ENCODE results near the gene PTGER4. TPM values are rescaled to one million over a fixed set of nuclear protein-coding genes. Genes with fewer than 3 reads are reported as not detected.

PTGER4 gene
- total RNA-seq, 3 donors from 2014 or later = 20.5 to 31.5 (median 27.5) TPM

DNA sequence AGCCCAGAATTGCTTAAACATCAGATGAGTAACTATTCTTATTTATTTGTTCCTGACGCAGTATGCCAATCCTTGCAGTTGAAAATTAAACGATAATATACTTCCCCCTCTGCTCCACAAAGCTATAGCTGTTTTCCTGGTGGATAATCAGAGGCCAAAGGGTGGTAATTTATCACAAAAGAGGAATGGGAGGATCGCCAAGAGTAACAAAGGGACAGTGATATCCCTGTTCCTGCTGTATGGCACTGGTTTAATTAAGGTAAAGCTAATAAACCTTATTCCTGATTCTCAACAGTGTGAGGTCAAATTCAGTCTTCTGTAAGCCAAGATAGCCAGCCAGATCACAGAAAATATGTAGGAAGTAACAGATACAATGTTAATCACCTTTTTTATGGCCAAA, 33.4 kb upstream of the PTGER4 start:
- intact Hi-C loops (cut with DNase I; ENCODE audit: low total_unique reads) = no loop called here
- Histone ChIP-seq H3K27ac (no peak overlapping the region), H3K27me3 (no peaks in the 10 kb centered on the region), H3K4me1 (no peaks in the 10 kb centered on the region), H3K36me3 (no peaks in the 10 kb centered on the region), H3K9me3 (no peaks in the 10 kb centered on the region), H3K4me3 (no peak overlapping the region)
- DNase-seq (ENCODE audit: low spot score in 2 of 2) = no peak
- TF ChIP-seq POLR2A (IDR thresholded peaks at IDR 0.05) = no peak
- TF ChIP-seq, protein P1, sequence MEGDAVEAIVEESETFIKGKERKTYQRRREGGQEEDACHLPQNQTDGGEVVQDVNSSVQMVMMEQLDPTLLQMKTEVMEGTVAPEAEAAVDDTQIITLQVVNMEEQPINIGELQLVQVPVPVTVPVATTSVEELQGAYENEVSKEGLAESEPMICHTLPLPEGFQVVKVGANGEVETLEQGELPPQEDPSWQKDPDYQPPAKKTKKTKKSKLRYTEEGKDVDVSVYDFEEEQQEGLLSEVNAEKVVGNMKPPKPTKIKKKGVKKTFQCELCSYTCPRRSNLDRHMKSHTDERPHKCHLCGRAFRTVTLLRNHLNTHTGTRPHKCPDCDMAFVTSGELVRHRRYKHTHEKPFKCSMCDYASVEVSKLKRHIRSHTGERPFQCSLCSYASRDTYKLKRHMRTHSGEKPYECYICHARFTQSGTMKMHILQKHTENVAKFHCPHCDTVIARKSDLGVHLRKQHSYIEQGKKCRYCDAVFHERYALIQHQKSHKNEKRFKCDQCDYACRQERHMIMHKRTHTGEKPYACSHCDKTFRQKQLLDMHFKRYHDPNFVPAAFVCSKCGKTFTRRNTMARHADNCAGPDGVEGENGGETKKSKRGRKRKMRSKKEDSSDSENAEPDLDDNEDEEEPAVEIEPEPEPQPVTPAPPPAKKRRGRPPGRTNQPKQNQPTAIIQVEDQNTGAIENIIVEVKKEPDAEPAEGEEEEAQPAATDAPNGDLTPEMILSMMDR (IDR thresholded peaks at IDR 0.05) = no peak
- TF ChIP-seq POLR2AphosphoS5 (IDR thresholded peaks at IDR 0.05) = no peak

DNA sequence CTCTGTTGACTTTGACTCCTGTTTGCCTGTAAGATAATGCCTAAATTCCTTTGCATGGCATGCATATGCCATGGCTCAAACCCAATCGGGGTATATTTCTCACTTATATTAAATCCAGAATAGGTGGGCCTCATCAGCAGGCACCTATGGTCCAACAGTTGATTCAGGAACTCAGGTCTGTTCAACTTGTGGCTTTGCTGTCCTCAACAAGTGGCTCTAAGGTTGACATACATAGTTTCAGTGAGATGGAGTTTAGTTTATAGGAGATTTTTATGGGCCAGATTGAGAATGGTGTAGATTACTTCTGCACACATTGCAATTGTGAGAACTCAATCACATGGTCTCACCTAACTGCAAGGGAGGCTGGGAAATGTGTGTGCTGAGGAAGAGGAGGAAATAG, 31.6 kb upstream of the PTGER4 start:
- H3K9me3 ChIP-seq = no peaks in the 10 kb centered on the region
- no peaks in the 10 kb centered on the region for H3K27me3 ChIP-seq
- no peak overlapping the region for H3K27ac ChIP-seq
- DNase-seq (ENCODE audit: low spot score in 2 of 2) = no peak
- intact Hi-C loops (cut with DNase I; ENCODE audit: low total_unique reads) = no loop called here
- no peaks in the 10 kb centered on the region for H3K36me3 ChIP-seq
- TF ChIP-seq POLR2A (IDR thresholded peaks at IDR 0.05) = no peak
- TF ChIP-seq, protein P1 (IDR thresholded peaks at IDR 0.05) = no peak
- TF ChIP-seq POLR2AphosphoS5 (IDR thresholded peaks at IDR 0.05) = no peak
- no peaks in the 10 kb centered on the region for H3K4me1 ChIP-seq
- H3K4me3 ChIP-seq = no peak overlapping the region

DNA sequence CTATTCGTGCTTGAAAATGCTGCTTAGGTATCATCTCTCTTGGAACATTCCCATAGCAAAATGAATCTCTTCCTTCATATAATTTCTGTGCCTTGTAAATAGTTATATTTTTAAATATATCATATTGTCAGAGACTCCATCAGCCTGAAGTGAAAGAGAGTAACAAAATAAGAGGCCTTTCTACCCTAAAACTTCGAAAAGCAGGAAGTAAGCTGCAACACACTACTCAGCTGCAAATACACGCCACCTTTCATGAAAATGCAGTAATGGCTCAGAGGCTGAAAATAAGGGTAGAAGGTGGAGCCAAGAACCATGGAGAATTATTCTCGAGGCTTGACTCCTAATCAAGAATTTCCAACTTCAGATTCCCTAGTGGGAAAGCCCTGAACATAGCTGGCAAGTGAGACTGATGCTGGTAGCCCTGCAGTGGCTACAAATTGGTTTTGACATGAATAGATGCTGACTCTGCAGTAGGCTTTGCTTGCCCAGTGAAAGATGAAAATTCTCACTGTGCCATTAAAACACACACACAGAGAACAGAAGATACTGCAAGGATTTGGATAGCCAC, 30.2 kb upstream of the PTGER4 start:
- no peak for DNase-seq (ENCODE audit: low spot score in 2 of 2)
- H3K9me3 ChIP-seq = no peaks in the 10 kb centered on the region
- no peak overlapping the region for H3K27ac ChIP-seq
- H3K4me3 ChIP-seq = no peak overlapping the region
- intact Hi-C loops (cut with DNase I; ENCODE audit: low total_unique reads) = no loop called here
- H3K36me3 ChIP-seq = no peaks in the 10 kb centered on the region
- TF ChIP-seq, protein P1 (IDR thresholded peaks at IDR 0.05) = no peak
- TF ChIP-seq POLR2AphosphoS5 (IDR thresholded peaks at IDR 0.05) (no peak), POLR2A (IDR thresholded peaks at IDR 0.05) (no peak)
- no peaks in the 10 kb centered on the region for H3K27me3 ChIP-seq
- H3K4me1 ChIP-seq = no peaks in the 10 kb centered on the region

DNA sequence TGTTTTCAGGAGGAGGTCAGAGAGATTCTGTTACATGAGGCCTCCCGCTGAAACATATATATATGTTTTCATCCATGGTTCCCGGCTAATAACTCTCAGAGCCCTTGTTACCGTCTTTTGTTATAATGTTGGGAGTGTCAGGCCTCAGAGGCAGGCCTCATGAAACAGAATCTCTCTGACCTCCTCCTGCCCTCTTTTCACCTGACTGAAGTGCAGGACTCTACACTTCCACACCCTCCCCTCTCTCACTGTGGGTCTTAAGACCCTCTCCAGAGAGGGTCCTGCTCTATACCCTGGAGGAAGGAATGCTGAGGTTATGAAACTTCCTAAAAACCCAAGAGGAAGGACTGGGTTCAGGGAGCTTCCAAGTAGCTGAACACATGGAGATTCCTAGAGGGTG, 28.5 kb upstream of the PTGER4 start:
- Histone ChIP-seq H3K9me3 (no peaks in the 10 kb centered on the region), H3K27ac (no peak overlapping the region), H3K27me3 (no peaks in the 10 kb centered on the region), H3K36me3 (no peaks in the 10 kb centered on the region), H3K4me1 (no peaks in the 10 kb centered on the region), H3K4me3 (no peak overlapping the region)
- TF ChIP-seq POLR2AphosphoS5 (IDR thresholded peaks at IDR 0.05) (no peak), POLR2A (IDR thresholded peaks at IDR 0.05) (no peak)
- TF ChIP-seq, protein P1 (IDR thresholded peaks at IDR 0.05) = no peak
- intact Hi-C loops (cut with DNase I; ENCODE audit: low total_unique reads) = no loop called here
- DNase-seq (ENCODE audit: low spot score in 2 of 2) = no peak

DNA sequence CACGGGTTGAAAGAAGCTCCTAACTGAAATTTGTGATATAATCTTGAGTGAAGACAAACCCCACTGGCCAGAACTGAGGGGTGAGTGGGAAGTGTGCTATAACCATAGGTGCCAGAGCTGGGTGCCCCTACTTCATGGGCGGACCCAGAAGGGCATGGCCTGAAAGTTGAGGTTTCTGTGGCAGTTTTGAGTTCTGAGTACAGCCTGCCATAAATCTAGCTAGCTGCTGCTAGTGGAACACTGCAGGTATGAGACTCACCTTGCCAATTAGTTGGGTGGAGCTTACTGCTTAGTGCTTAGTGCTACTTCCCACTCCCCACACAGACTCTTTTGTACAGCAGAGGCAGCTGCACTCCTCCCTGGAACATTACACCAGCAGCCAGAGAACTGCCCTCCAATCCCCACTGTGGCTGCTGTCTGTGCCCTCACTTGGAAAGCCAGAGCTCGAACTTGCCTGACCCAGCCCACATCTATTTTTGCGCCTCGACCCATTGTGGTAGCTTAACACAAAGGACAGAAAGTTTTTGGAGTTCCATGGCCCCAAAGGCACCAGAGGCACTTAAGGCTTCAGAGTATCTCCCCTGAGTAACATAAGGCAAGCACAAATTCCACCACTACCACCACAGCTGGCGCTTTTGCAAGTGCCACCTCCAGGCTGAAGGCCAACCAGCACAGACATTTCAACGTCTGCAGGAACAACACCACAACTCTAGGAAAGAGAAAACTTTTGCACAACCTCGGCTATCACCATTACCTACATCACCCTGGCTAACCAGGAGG, 27.1 kb upstream of the PTGER4 start:
- intact Hi-C loops (cut with DNase I; ENCODE audit: low total_unique reads) = no loop called here
- no peak for TF ChIP-seq POLR2A (IDR thresholded peaks at IDR 0.05)
- no peak for TF ChIP-seq POLR2AphosphoS5 (IDR thresholded peaks at IDR 0.05)
- TF ChIP-seq, protein P1 (IDR thresholded peaks at IDR 0.05) = no peak
- Histone ChIP-seq H3K4me3 (no peak overlapping the region), H3K4me1 (no peaks in the 10 kb centered on the region), H3K9me3 (no peaks in the 10 kb centered on the region), H3K27me3 (no peaks in the 10 kb centered on the region), H3K36me3 (no peaks in the 10 kb centered on the region), H3K27ac (no peak overlapping the region)
- DNase-seq (ENCODE audit: low spot score in 2 of 2) = no peak
